ENCODE measurements around the gene NIF3L1.

Gene NIF3L1

DNA sequence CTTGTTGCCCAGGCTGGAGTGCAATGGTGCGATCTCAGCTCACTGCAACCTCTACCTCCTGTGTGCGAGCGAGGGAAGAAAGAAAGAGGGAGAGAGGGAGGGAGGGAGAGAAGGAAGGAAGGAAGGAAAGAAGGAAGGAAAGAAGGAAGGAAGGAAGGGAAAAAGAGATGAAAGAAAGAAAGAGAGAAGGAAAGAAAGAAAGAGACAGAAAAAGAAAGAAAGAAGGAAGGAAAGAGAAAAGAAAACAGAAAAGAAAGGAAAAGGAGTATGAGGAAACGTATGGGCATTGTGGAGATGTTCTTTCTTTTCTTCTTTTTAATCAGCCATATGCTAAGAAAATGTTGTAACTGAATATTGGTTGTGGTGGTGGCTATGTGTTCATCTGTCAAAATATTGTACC is 41.2 kb upstream of the NIF3L1 start:
- Histone ChIP-seq H4K20me1 (ENCODE audit: insufficient read depth, low read length) (0 out of 2 replicates have a peak, but pooled peaks cover 6% of the 10 kb centered on the region), H3K79me2 (ENCODE audit: insufficient read depth, low read length) (no peaks in the 10 kb centered on the region), H3K36me3 (ENCODE audit: insufficient read depth, low read length) (peaks cover 22% of the 10 kb centered on the region), H3K27ac (ENCODE audit: low read length) (no peak overlapping the region), H2AFZ (ENCODE audit: low read depth, low read length) (no peak overlapping the region), H3K4me2 (ENCODE audit: insufficient read depth, low read length) (no peak overlapping the region), H3K9ac (ENCODE audit: low read depth, low read length) (no peak overlapping the region), H3K4me1 (ENCODE audit: insufficient read depth, low read length) (no peaks in the 10 kb centered on the region), H3K27me3 (ENCODE audit: insufficient read depth, low read length, poor library complexity) (no peaks in the 10 kb centered on the region), H3K9me3 (ENCODE audit: insufficient read depth, low read length, severe bottlenecking) (no peaks in the 10 kb centered on the region), H3K4me3 (ENCODE audit: low read depth in 1 of 2, low read length in 2 of 2) (no peak overlapping the region)
- TF ChIP-seq, protein P1, sequence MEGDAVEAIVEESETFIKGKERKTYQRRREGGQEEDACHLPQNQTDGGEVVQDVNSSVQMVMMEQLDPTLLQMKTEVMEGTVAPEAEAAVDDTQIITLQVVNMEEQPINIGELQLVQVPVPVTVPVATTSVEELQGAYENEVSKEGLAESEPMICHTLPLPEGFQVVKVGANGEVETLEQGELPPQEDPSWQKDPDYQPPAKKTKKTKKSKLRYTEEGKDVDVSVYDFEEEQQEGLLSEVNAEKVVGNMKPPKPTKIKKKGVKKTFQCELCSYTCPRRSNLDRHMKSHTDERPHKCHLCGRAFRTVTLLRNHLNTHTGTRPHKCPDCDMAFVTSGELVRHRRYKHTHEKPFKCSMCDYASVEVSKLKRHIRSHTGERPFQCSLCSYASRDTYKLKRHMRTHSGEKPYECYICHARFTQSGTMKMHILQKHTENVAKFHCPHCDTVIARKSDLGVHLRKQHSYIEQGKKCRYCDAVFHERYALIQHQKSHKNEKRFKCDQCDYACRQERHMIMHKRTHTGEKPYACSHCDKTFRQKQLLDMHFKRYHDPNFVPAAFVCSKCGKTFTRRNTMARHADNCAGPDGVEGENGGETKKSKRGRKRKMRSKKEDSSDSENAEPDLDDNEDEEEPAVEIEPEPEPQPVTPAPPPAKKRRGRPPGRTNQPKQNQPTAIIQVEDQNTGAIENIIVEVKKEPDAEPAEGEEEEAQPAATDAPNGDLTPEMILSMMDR (IDR thresholded peaks at IDR 0.05; ENCODE audit: borderline replicate concordance, extremely low read depth, low read length, poor library complexity, severe bottlenecking) = no peak
- ATAC-seq (ENCODE audit: insufficient read depth, low read depth) = no peak
- DNase-seq = no peak

DNA sequence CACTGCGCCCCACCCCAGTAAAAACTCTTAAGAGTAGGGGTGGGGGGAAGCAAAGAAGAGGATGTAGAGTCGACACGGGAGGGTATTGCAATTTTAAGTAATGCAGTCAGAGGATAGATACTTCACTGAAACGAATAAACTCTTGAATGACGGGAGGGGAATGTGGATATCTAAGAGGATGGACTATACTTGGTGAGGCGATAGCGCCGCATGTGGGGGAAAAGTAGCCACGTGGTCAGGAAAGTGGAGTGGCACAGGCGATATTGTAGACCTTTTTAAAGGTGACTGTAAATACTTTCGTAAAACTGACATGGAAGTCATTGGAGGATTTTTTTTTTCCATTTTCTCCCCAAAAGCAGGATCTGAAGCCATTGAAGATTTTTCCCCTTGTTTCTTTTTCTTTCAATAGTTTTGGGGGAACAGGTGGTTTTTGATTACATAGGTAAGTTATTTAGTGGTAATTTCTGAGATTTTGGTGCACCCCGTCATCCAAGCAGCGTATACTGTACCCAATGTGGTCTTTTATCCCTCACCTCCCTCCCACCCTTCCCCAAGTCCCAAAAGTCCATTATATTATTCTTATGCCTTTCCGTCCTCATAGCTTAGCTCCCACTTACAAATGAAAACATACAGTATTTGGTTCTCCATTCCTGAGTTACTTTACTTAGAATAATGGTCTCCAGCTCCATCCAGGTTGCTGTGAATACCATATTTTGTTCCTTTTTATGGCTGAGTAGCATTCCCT is 38.5 kb upstream of the NIF3L1 start:
- TF ChIP-seq EZH2 (IDR thresholded peaks at IDR 0.05; ENCODE audit: borderline replicate concordance, low read depth, low read length, severe bottlenecking) = no peak
- TF ChIP-seq, protein P1 (IDR thresholded peaks at IDR 0.05; ENCODE audit: borderline replicate concordance, extremely low read depth, low read length, poor library complexity, severe bottlenecking) = no peak
- H3K9ac ChIP-seq (ENCODE audit: low read depth, low read length) = no peak overlapping the region
- ATAC-seq (ENCODE audit: insufficient read depth, low read depth) (peak; percentile 41; the same call in 2 of the 3 replicates), DNase-seq (no peak)
- H4K20me1 ChIP-seq (ENCODE audit: insufficient read depth, low read length) = peaks cover 16% of the 10 kb centered on the region; the same call in 1 of the 2 replicates
- no peak overlapping the region for H2AFZ ChIP-seq (ENCODE audit: low read depth, low read length)
- no peak overlapping the region for H3K27ac ChIP-seq (ENCODE audit: low read length)
- H3K36me3 ChIP-seq (ENCODE audit: insufficient read depth, low read length) = peaks cover 49% of the 10 kb centered on the region
- H3K4me2 ChIP-seq (ENCODE audit: insufficient read depth, low read length) = no peak overlapping the region
- no peaks in the 10 kb centered on the region for H3K9me3 ChIP-seq (ENCODE audit: insufficient read depth, low read length, severe bottlenecking)
- no peaks in the 10 kb centered on the region for H3K79me2 ChIP-seq (ENCODE audit: insufficient read depth, low read length)
- no peak overlapping the region for H3K4me3 ChIP-seq (ENCODE audit: low read depth in 1 of 2, low read length in 2 of 2)
- no peaks in the 10 kb centered on the region for H3K27me3 ChIP-seq (ENCODE audit: insufficient read depth, low read length, poor library complexity)
- no peaks in the 10 kb centered on the region for H3K4me1 ChIP-seq (ENCODE audit: insufficient read depth, low read length)

DNA sequence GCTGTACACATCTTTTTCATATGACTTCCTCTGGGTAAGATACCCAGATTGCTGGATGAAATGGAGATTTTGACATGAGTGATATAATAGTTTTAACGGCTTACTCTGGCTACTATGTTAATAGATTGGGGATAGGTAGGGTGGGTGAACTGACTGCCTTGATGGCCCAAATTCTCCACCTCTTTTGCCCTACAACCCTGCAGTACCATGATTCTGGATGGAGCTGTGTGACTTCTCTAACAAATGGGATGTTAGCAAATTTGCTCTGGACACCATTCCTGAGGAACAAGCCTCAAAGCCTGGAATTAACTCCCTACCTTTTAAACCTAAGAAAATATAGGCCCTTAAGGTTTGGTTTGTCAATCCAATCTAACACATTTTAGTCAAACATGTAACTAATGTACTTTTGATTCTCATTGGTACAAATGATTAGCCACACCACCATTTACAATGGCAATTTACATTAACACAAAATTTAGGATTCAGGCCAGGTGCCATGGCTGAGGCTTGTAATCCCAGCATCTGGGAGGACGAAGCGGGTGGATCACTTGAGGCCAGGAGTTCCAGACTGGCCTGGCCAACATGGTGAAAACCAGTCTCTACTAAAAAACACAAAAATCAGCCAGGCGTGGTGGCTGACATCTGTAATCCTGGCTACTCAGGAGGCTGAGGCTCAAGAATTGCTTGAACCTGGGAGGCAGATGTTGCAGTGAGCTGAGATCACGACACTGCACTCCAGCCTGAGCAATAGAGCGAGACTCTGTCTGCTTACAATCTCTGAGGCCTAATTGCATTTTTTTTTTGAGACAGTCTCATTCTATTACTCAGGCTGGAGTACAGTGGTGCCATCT is 37.5 kb upstream of the NIF3L1 start:
- no peaks in the 10 kb centered on the region for H3K27me3 ChIP-seq (ENCODE audit: insufficient read depth, low read length, poor library complexity)
- H3K9me3 ChIP-seq (ENCODE audit: insufficient read depth, low read length, severe bottlenecking) = no peaks in the 10 kb centered on the region
- ATAC-seq (ENCODE audit: insufficient read depth, low read depth) (0 out of 3 replicates have a peak, but pooled peaks have one; percentile 12), DNase-seq (no peak)
- no peak overlapping the region for H2AFZ ChIP-seq (ENCODE audit: low read depth, low read length)
- H3K36me3 ChIP-seq (ENCODE audit: insufficient read depth, low read length) = peaks cover 57% of the 10 kb centered on the region
- H3K4me1 ChIP-seq (ENCODE audit: insufficient read depth, low read length) = no peaks in the 10 kb centered on the region
- no peak overlapping the region for H3K4me2 ChIP-seq (ENCODE audit: insufficient read depth, low read length)
- no peak for TF ChIP-seq EZH2 (IDR thresholded peaks at IDR 0.05; ENCODE audit: borderline replicate concordance, low read depth, low read length, severe bottlenecking)
- TF ChIP-seq, protein P1 (IDR thresholded peaks at IDR 0.05; ENCODE audit: borderline replicate concordance, extremely low read depth, low read length, poor library complexity, severe bottlenecking) = no peak
- no peak overlapping the region for H3K9ac ChIP-seq (ENCODE audit: low read depth, low read length)
- peaks cover 6% of the 10 kb centered on the region for H3K79me2 ChIP-seq (ENCODE audit: insufficient read depth, low read length)
- H3K4me3 ChIP-seq (ENCODE audit: low read depth in 1 of 2, low read length in 2 of 2) = no peak overlapping the region
- peaks cover 24% of the 10 kb centered on the region; the same call in 1 of the 2 replicates for H4K20me1 ChIP-seq (ENCODE audit: insufficient read depth, low read length)
- H3K27ac ChIP-seq (ENCODE audit: low read length) = no peak overlapping the region
